ENCODE data around the gene CXCR4.

Gene CXCR4

DNA sequence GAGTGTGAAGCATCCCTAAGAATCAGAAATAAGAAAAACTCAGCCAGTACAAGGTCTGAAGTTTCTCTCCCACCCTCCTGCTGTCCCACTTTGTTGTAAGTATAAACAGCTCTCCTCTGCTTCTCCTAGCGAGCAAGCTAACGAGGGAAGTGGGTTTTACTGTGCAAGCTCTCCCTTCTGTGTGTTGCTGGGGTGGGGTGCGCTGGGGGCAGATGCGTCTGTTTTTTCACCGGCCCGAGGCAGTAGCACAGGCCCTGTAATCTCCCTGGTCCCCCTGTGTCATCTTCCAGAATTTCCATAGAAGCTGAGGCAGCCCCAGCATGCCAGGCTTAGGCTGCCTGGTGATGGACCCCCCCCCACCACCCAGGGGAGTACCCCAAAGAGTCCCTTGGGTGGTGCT lies 9.4 kb upstream of the CXCR4 start:
- H3K4me3 ChIP-seq (ENCODE audit: low read depth, low read length) = no peak overlapping the region
- DNase-seq (ENCODE audit: low read depth) = no peak
- TF ChIP-seq, protein P1, sequence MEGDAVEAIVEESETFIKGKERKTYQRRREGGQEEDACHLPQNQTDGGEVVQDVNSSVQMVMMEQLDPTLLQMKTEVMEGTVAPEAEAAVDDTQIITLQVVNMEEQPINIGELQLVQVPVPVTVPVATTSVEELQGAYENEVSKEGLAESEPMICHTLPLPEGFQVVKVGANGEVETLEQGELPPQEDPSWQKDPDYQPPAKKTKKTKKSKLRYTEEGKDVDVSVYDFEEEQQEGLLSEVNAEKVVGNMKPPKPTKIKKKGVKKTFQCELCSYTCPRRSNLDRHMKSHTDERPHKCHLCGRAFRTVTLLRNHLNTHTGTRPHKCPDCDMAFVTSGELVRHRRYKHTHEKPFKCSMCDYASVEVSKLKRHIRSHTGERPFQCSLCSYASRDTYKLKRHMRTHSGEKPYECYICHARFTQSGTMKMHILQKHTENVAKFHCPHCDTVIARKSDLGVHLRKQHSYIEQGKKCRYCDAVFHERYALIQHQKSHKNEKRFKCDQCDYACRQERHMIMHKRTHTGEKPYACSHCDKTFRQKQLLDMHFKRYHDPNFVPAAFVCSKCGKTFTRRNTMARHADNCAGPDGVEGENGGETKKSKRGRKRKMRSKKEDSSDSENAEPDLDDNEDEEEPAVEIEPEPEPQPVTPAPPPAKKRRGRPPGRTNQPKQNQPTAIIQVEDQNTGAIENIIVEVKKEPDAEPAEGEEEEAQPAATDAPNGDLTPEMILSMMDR (IDR thresholded peaks at IDR 0.05; ENCODE audit: low read depth, low read length, missing control alignments) = no peak

DNA sequence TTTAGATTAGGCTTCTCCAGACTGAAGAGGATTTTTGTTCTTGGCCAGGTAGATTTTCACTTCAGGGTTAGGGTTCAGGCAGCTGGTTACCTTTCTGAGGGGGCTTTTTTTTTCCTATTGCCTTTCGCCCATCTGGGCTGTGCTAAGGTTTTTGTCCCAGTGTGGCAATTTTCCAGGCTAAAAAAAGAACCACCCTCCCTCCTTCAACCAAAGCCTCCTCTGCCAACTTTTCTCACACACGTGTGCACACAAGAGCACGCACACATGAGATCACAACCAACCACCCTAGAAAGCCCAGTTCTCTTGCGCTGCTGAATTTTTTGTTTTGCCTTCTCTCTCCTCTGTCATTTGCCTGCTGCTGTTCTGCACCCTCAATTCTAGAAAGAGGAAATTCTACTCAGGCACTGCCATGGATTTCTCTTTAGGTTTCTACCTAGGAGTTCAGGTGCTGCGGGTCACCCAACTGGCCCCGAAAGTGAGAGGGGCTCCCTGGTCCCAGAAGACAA lies 8.5 kb upstream of the CXCR4 start:
- no peak for DNase-seq (ENCODE audit: low read depth)
- TF ChIP-seq, protein P1 (IDR thresholded peaks at IDR 0.05; ENCODE audit: low read depth, low read length, missing control alignments) = no peak
- no peak overlapping the region for H3K4me3 ChIP-seq (ENCODE audit: low read depth, low read length)

DNA sequence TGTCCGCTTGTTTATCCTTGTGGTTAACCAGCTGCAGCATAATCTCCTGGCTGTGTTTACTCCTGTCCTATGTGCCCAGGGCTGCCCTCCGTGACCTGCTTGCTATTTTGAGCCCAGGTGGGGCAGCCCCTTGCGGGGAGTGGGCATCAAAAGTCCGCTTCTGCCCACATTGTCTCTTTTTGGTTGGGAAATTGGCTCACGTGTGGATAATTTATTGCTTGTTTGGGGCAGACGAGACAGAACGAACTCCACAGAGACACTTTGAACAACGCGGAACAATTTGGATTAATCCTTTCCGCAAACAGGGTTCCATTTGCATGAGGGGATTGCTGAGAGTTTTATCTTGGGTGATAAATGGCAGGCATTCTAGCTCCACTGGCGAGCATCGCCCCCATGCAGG lies 8.1 kb upstream of the CXCR4 start:
- no peak for DNase-seq (ENCODE audit: low read depth)
- H3K4me3 ChIP-seq (ENCODE audit: low read depth, low read length) = no peak overlapping the region
- TF ChIP-seq, protein P1 (IDR thresholded peaks at IDR 0.05; ENCODE audit: low read depth, low read length, missing control alignments) = no peak

- TF ChIP-seq, protein P1 (IDR thresholded peaks at IDR 0.05; ENCODE audit: low read depth, low read length, missing control alignments) = no peak
- H3K4me3 ChIP-seq (ENCODE audit: low read depth, low read length) = no peak overlapping the region
- DNase-seq (ENCODE audit: low read depth) = no peak
Measured at GRCh38 chr2:136125236-136125635, 7.3 kb upstream of the CXCR4 start.

- no peak overlapping the region for H3K4me3 ChIP-seq (ENCODE audit: low read depth, low read length)
- DNase-seq (ENCODE audit: low read depth) = no peak
- TF ChIP-seq, protein P1 (IDR thresholded peaks at IDR 0.05; ENCODE audit: low read depth, low read length, missing control alignments) = no peak
Measured at GRCh38 chr2:136124805-136125204, 6.9 kb upstream of the CXCR4 start.

DNA sequence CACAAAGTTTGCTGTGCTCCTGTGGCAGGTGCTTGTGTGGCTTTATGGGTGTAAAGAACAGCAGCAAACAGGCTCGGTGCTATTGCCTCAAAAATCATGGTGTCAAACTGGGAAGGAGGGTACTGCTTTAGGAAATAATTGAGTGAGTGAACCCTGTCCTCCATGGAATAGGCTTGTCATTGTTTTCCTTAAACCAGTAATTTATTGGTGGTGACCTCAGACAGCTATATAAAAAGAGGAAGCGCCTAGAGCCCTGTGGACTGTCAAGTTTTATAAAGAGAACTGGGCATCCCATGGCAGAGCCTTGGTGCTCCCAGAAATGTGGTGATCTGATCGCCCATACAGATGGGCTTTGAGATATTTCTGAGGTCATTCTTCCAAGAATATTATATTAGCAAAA lies 4.7 kb upstream of the CXCR4 start:
- no peak for DNase-seq (ENCODE audit: low read depth)
- no peak overlapping the region for H3K4me3 ChIP-seq (ENCODE audit: low read depth, low read length)
- TF ChIP-seq, protein P1 (IDR thresholded peaks at IDR 0.05; ENCODE audit: low read depth, low read length, missing control alignments) = no peak

- no peak for DNase-seq (ENCODE audit: low read depth)
- no peak overlapping the region for H3K4me3 ChIP-seq (ENCODE audit: low read depth, low read length)
- TF ChIP-seq, protein P1 (IDR thresholded peaks at IDR 0.05; ENCODE audit: low read depth, low read length, missing control alignments) = no peak
Measured at GRCh38 chr2:136121204-136121910, 3.4 kb upstream of the CXCR4 start.

All from GM12864 (cell line).